HG02840 (cell line): ENCODE data around the gene CD7.
"Not testable (repeated sequence)": the region's sequence is repeated elsewhere in the genome, so short reads cannot be mapped to it uniquely, and the experiment has no call there.

Experiments used
- ATAC-seq: cut with Tn5 transposase; IDR thresholded peaks from one replicate; pipeline ENCODE4 v1.9.1; 2021; ENCODE audit warnings: mild to moderate bottlenecking, moderate library complexity, moderate number of reproducible peaks; ENCODE audit not compliant: unreplicated experiment, low FRiP score

The CD7 gene

DNA sequence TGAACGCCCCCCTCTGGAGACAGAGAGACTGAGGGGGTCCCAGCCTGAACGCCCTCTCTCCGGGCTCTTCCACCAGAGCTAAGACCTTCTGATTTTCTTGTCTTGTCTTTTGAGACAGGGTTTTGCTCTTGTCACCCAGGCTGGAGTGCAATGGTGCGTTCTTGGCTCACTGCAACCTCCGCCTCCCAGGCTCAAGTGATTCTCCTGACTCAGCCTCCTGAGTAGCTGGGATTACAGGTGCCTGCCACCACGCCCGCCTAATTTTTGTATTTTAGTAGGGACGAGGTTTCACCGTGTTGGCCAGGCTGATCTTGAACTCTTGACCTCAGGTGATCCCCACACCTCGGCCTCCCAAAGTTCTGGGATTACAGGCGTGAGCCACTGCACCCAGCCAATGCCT, 30.6 kb upstream of the CD7 start:
- ATAC-seq: not testable (repeated sequence)

DNA sequence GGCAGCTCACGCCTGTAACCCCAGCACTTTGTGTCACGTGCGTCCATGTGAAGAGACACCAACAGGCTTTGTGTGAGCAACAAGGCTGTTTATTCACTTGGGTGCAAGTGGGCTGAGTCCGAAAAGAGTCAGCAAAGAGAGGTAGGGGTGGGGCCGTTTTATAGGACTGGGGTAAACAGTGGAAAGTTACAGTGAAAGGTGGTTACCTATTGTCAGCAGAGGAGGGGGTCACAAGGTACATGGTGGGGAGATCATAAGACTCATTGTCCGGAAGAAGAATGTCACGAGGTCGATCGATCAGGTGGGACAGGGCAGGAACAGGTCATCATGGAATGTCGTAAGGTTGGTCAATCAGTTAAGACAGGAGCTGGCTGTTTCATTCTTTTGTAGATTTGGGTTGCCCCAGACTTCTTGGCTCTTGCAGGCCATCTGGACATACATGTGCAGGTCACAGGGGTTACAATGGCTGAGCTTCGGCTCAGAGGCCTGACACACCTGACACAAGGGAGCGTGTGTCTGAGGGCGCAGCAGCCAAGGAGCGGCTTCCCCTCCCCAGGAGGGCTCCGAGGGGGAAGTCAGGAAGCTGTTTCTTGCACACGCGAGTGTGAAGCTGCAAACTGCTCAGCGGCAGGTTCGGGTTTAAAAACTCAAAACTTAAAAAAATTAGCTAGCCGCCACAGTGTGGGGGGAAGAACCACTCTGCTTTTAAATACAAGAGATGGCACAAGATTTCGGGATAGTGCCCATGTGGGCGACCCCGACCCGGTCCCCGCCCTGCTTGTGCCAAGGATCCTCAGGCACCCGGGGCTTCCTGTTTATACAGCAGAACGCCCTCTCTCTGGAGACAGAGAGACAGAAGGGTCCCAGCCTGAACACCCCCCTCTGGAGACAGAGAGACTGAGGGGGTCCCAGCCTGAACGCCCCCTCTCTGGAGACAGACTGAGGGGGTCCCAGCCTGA, 29.2 kb upstream of the CD7 start:
- ATAC-seq: no peak

DNA sequence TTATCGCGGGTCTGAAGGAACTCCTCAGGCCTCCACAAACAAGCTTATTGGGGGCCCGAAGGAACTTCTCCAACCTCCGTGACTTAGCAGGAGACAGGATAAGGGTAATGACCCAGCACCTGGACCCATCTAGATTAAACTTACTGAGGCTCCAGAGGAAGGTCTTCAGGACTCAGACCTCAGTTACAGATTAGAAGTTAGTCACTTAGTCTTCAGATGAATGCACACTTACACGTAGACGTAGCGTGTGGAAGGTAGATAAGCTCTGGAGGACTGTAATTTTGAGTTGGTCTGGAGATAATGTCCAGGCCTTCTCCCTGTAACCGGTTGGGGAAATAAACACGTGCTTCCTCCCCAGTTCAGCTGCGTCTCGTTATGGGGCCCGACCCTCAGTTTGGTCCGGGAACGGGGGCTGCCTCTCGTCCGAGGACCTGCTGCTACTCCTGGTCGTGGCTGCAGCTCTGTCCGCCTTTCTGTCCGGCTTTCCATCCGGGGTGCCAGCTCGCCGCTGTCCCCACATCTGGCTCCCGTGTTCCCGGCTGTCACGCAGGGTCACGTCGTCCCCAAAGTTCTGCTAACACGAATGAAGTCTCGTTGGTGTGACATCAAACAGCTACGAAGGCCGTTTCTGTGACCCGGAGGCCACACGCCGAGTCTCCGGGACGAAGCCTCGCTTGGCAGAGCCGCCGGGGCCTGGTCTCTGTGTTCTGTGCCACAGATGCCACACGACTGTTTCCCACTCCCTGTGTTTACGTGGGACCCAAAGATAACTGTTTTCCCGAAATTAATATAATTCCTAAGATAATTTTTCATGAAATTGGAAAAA, 28.0 kb upstream of the CD7 start:
- no peak for ATAC-seq

DNA sequence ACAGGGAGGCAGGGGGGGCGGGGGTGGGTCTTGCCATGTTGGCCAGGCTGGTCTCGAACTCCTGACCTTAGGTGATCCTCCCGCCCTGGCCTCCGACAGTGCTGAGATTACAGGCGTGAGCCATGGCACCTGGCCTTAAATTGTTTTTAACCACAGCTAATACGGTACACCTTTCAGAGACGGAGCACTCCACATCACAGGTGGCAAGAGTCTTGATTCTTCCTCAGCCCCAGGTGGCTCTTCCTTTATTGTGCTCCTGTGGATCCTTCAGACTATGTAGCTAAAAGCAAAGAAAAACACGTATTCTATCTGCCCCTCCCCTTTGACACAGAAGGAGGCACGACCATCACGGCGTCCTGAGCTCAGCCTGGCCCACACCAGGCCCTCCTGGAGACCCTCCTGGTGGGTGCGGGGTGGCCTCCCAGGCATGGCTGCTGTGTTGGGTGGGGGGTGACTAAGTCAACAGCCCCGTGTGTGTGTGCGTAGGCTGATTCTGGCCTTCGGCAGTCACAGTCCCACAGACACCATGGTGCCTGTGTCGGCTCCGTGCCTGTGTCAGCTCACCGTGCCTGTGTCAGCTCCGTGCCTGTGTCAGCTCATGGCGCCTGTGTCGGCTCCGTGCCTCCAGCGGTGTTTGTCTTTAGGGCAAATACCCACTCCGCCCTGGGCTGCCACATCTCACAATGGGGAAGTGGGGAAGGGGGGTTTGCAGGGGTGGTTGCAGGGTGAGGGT, 26.9 kb upstream of the CD7 start:
- ATAC-seq: no peak

DNA sequence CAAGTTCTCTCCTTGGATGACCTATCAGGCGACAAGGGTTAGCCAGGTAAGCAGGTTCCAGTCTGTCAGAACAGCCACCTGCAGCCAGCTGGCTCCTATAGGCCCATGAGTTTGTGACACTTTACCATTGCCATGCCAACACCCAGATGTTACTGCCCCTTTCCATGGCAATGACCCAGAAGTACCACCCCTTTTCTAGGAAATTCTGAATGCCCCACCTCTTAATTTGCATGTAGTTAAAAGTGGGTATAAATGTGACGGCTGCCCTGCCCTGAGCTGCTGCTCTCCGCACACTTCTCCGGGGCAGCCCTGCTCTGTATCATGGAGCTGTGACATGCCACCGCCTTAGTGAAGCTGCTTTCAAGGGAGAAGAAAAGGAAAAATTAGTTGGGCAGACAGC, 26.2 kb upstream of the CD7 start:
- ATAC-seq: no peak

DNA sequence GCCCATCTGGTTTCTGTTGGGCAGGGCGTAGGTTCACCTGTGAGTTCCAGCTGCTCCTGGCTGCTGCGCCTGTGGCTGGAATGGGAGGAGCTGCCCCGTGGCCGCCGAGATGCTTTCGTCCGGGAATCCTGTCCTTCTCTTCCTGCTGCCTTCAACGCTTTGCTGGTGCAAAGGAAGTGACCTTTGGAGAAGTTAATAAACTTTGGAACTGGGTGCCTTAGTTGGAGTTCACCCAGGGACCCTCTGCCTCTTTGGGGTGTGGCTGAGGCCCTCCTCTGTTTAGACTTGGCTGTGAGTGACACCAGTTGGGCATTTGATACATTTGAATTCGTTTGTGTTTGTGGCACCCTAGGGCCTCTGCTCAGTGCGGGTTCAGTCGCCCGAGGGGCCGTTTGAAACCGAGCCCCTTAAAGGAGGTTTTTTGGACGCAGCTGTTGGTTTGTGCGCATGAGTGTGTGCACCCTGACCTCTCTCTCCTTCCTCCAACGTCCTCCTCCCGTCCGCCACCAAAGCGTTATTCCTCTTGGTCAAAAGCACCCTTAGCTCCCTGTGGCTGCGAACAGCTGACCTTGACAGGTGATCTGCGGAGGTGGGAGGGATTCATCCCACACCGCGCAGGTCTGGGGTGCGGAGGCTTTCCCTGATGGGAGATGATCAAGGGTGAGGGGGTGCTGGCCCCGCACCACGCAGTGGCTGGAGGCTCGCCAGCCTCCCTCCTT, 25.1 kb upstream of the CD7 start:
- no peak for ATAC-seq

DNA sequence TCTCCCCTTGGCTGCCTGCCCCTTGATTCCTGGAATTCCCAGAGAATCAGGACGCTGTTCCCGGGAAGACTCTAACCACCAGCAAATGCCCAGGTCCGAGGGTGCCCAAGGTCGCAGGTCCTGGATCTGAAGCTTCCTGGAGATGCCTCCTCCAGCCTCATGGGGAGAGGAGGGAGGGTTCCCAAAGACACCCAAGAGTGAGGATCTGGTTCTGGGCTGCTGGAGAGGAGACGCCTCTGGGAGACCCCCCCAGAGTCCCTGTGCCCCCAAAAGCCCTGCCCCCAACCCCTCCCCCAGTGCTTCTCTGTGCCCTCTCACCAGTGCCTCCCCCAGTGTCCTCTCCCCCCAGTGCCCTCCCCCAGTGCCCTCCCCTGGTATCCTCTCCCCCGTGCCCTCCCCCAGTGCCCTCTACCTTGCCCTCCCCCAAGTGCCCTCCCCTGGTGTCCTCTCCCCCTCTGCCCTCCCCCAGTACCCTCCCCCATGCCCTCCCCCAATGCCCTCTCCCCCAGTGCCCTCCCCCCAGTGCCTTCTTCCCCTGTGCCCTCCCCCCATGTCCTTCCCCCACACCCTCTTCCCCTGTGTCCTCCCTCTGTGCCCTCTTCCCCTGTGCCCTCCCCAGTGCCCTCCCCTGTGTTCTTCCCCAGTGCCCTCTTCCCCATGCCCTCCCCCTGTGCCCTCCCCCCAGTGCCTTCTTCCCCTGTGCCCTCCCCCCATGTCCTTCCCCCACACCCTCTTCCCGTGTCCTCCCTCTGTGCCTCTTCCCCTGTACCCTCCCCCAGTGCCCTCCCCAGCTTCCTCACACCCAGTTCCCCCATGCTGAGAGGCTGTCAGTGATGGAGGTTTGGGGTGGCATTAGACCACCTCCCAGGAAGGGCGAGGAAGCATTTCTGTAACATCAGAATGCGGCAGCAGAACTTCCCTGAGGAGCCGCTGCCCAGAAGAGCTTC, 22.5 kb upstream of the CD7 start:
- no peak for ATAC-seq

DNA sequence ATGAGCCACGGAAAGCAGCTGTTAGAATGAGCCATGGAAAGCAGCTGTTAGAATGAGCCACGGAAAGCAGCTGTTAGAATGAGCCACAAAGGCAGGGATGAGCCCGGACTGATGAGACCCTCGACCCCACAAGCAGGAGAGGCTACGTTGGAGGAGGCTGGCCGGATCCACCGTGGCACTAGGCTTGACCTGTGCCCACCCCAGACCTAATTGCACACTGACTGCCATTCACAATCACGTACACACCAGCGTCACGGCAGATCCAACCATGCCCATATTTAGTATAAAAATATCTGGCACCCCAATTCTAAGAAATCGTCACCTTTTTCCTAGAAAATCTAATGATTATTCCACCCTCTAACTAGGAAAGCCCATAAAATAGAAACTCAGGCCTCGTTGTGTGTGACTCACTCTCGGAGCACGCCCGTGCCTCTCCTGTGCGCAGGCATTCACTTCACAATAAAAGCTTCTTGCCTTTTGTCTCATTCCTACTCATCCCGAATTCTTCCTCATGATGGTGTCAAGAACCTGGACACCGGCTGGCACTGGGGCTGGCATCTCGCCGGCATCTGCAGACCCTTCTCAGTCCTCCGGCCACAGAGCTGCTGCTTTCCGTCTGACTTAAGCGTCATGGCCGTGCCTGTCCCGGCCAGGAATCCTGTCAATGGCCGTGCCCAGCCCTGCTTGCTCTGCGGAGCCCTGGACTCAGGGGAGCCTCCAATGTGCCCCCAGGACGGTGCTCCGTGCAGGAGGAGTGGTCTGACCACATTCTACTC, 21.6 kb upstream of the CD7 start:
- ATAC-seq: no peak

DNA sequence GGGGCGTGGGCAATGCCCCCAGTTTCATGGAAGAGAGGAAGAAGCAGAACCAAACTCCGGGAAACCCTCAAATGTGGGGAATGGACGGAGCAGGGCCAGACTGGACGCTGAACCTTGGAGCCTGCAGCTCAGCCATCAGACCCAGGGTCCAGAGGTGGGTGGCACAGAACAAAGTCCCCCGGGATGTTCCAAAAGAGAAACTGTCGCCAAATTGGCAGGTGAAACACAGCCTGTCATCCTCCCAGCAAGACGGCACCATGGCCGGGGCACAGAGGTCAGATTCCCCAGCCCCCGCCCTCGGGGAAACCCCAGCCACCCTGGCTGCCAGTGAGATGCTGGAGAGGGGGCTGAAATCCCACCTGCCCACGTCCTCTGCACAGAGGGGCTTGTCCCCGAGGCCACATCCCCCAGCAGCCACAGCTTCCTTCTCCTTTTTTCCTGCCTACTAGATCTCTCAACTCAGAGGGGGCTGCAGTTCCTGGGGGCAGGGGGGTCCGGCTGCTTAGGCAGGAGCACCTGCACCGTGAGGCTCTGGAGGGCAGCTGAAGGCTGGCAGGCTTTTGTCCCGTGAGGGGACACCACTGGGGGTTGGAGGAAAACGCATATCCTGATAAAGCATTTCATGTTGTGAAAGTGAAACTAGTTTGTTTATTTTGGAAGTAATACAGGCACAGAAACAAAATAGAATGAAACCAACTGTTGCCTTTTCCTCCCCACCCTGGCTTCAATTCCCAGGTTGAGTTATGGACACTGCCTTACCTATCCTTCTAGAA, 17.4 kb upstream of the CD7 start:
- no peak for ATAC-seq

DNA sequence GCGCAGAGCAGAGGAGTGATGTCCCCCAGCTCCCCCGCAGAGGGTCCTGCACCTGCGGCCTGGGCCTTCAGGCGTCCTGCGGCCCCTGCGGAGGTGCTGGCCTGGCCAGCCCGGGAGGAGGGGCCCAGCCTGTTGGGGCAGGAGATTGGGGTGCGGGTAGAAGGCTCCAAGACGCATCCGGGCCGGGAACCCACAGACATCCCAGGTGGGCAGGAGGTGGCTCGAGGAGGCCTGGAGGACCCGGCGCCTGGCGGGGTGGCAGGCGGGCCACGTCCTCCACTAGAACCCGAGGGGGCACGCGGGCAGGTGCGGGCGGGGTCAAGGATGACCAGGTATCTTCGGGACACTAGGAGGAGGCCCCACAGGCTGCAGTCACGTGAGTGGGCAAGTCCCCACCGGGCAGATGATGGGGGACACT, 16.8 kb upstream of the CD7 start:
- no peak for ATAC-seq

DNA sequence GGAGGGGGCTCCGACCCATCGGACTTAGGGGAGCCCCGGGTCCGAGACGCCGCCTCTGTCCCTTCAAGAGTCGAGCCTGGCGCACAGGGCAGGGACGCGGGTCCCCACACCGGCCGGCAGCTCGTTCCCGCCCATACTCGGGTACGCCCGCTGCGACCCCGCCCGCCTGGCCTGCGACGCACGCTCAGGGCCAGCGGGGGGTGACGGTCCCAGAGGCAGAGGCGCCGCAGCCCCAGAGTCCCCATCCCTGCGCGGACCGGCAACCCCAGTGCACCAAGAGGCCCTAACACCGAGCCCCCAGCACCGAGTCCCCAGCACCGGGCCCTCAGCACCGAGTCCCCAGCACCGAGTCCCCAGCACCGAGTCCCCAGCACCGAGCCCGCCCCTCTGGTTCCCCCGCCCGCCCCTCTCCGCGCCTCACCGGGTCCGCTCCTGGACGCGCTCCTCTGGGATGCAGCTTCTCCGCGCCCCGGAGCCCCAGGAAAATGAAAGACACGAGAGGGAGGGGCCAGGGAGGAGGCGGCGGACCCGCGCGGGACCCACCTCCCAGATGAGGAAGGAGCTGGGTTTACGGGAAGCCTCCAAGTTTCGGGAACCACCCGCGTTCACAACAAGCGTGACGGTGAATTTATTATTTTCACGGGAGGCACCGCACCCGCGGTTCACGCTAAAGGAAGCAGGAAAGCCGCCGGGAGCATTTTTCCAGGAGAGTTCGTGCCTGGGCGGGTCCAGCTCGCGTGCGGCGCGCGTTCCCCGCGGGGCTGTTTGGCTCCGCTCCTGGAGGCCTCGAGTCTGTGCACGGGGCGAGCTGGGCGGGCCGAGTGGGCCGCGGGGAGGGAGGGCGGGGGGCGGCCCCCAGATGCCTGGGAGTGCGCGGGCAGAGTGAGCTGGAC, 16.1 kb upstream of the CD7 start, which contains the start of gene SECTM1:
TSS of gene SECTM1 (minus strand) at position 488 of the 893 bp plus-strand sequence. CDS start 6,526 bp downstream, outside the sequence.
- ATAC-seq: no peak

DNA sequence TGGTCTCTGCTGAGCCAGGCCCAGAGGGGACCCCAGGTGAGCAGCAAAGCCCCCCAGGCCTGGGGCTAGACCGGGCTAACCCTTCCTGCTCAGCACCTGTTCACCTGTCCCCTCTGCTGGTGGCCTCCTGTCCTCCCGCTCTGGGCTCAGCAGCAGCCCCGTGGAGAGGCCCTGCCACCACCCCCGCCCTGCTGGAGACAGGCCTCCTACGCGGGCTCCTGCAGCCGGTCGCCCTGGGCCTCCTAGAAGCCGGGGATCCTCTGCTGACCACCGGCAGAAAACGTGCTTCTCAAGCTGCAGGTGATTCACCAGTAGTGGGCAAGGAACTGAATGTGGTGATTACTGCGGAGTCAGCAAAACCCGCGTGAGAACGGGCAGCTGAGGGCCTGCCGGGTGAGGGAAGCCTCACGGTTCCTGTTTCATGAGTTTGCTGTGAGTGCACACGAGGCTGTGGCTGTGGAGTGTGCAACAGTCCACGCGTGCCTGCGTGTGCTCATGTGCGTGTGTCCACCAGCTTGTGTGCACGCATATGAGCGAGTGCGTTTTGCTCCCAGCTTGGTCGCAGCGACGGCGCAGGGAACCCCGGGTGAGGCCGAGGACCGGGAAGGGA, 15.4 kb upstream of the CD7 start:
- no peak for ATAC-seq

DNA sequence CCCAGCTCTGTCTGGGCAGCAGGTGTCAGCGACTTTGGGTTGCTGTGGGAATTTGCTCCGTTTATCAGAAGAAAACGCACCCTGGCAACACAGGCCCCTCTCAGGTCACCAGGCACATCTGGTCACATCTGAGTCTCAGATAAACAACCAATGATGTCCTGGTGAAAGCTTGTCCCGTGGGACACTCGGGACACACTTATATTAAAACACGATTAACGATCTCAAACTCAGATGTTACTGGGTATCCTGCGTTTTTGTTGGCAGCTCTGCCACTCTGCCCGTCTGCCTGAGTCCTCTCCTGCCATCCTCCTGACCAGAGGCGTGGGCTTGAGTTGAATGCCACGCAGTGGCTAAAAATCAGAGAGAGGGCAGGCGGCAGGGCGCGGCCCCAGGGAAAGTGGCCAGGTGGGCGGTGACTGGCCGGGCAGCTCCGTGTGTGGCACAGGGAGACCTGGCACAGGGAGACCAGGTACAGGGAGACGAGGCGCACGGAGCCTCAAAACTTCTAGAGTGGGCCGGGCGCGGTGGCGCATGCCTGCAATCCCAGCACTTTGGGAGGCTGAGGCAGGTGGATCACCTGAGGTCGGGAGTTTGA, 14.0 kb upstream of the CD7 start:
- ATAC-seq: no peak

DNA sequence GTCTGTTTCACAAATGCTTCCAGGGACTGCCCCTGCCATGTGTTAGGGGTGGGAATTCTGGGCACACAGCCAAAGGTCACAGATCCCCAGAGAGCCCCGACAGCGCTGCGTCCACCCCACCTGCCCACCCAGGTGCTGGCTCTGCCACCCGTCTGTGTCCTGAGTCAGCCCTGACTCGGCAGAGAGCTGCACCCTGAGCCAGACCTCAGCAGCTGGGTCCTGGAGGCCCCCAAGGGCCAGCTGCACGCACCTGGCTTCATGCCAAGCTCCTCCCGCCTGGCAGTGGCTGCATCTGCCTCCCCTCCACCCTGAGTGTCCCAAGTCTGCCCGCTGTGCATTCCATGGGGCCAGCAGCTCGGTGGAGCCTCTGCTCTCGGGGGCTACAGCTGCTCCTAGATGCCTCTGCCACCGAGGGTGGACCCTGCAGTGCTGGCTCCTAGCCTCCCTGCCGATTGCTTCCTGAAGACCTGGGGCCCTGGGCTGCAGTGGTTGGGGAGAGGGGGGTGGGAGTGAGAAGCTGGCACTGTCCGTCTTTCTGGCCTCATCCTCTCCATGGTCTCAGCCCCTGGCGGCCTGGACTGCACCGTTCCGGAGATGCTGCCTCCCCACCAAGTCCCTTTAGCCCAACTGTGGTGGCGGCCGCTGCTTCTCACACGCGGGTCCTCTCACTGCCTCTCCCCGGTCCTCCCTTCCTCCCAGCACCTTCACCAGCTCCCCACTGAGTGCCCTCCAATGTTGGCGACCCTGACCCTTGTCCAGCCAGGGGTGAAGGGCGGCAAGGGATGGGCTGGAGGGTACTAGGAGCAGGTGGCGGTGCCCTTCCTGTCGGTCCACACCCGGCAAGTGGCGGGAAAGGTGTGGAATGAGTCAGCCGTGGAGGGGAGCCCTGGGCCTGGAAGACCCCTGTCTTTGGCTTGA, 13.2 kb upstream of the CD7 start:
- ATAC-seq: no peak
